ENCODE data around the gene CPNE7.

The CPNE7 gene

DNA sequence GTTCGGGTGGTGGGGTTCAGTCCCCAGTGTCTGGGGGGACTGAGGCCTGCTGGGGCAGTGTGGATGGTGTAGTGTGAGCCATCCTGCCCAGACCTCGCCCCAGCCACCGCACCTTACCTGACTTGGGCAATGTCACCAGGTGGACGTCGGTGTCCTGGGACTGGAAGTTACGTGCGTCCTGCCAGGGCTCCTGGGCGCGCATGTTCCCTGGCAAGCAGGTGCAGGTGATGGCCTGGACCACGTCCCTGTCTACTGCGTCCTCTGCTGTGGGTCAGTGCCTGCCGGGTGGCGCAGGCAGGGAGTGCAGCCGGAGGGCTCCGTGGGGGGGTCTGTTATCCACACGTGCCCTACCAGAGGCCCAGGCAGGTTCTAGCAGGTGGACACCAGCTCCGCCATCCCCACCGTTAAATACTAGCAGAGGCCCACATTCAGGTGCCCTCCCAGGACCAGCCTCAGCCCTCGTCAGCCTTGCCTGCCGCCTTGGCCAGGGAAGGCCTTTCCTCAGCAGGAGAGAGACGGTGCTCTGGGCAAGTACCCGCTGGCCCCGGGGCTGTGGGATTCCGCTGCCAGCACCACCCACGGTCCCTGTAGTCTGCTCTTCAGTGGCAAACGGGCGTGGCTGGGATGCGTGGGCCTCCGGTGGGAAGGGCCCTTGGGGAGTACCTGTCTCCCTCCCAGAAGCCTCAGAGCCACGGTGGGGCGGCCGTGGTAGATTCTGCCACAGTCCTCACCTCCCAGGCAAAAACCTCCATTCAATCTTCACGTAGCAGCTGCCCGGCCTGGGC lies 29.8 kb downstream of the CPNE7 start:
- DNase-seq: no peak

- no peak for DNase-seq
Observed at GRCh38 chr16:89606006-89606405, 30.4 kb downstream of the CPNE7 start.

- no peak for DNase-seq
Observed at GRCh38 chr16:89607453-89607852, 31.9 kb downstream of the CPNE7 start.

- DNase-seq: no peak
Observed at GRCh38 chr16:89607937-89608740, 32.6 kb downstream of the CPNE7 start.

- no peak for DNase-seq
Observed at GRCh38 chr16:89610108-89610453, 34.5 kb downstream of the CPNE7 start.

DNA sequence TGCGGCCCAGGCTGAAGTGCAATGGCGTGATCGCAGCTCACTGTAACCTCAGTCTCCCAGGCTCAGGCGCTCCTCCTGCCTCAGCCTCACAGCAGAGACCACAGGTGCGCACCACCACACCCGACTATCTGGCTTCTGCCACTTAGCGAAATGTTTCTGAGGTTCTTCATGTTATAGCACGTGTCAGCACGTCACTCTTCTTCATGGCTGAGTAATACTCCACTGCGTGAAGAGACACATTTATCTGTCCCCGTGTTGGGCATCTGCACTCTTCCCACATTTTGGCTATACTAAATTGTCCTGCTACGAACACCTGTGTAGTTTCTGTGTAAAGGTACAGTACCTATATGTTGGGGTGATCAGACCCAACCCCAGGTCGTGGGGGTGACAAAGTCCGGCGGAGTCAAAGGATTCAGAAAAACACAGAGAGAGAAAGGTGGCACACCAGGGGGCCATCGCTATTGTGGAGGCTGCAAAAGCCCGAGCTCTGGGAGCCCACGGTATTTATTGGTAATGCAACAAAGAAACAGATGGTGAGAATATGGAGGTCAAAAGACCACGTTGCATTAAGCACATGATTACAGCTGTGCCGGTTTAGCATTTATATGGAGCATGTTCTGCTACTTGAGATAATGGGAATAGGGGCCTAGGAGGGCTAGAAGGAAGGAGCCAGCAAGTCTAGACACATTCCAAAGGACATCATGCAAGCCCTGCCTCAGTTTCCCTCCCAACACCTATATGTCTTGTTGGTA lies 37.0 kb downstream of the CPNE7 start:
- DNase-seq: no peak

DNA sequence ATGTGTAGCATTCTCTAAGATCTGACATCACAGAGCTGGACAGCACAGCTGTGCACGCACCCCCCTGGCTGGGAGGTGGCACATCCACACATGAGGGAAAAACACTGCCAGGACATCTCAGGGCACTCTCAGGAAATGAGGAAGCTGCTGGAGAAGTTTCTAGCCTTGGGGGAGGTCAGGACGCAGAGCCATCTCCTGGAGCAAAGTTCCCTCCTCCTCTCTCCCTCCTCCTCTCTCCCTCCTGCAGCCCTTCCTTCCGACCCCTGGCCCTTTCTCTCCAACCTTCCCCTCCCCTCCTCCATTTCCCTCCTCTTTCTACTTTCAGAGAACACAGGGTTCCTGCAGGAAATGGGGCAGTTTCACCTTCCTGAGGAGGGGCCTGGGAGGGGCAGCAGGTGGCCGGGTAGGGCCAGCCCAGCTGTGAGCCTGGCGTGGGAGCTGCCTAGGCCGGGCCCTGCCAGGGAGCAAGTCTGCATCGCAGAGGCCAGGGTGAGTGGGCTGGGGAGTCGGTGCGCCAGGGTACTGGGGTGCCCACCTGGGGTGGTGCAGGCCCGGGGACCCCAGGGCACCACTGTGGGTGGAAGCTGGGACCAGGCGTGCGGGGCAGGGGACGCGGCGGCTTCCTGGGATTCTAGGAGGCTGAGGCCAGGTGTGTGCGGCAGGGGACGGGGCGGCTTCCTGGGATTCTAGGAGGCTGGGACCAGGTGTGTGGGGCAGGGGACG lies 37.8 kb downstream of the CPNE7 start, which contains the start of gene DPEP1:
DPEP1 (plus strand) TSS at position 412 of the 723 bp plus-strand sequence. CDS start 16,769 bp downstream, outside the sequence.
- DNase-seq: no peak

DNA sequence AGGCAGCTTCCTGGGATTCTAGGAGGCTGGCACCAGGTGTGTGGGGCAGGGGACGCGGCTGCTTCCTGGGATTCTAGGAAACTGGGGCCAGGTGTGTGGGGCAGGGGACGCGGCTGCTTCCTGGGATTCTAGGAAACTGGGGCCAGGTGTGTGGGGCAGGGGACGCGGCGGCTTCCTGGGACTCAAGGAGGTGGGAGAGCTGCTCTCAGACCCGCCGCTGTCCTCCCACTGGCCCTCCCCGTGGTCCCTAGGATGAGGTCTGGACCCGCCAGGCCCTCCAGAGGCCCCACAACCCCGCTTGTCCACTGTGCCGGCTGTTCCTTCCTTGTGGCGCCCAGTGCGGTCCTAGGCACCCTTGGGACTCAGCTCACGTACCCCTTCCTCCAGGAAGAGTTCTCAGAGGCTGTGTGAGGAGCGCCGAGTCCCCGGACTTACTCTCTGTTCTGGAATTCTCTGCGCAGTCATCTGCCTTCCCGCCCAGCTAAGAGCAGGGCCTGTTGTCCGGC lies 38.4 kb downstream of the CPNE7 start:
- no peak for DNase-seq

DNA sequence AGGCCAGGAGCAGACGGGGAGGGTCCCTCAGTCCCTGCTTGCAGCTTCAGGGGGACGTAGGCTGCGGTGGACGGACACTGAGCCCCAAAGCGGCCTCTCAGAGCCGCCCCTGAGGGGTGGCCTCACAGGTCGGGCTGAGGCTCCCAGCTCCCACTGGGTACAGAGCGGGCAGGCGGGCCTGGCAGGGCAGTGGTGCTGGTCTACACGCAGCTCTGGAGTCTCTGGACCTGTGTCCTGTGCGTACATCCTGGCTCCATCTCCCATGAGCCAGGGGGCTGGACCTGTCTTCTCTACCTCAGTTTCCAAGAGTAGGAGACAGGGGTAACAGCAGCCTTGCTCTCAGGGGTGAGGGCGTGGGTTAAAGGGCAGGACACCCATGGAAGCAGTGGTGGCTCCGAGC lies 39.6 kb downstream of the CPNE7 start:
- no peak for DNase-seq

DNA sequence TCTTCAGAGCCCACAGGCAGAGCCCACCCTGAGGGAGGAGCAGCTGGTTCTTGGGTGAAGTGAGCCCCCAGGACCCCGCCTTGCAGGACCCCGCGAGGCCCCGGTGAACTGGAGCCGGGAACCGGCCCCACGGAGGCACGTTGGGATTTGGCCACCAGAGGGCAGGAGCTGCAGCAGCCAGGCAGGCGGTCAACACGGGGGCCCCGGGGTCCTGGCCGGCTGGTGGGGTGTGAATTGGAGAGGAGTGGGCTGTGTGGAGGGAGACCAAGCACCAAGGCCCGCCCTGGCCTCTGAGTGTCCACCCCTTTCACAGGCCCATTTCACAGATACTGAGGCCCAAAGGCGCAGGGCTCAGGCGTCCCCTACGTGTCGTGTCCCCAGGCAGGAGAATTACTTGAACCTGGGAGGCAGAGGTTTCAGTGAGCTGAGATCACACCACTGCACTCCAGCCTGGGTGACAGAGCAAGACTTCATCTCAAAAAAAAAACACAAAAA lies 40.1 kb downstream of the CPNE7 start:
- no peak for DNase-seq

DNA sequence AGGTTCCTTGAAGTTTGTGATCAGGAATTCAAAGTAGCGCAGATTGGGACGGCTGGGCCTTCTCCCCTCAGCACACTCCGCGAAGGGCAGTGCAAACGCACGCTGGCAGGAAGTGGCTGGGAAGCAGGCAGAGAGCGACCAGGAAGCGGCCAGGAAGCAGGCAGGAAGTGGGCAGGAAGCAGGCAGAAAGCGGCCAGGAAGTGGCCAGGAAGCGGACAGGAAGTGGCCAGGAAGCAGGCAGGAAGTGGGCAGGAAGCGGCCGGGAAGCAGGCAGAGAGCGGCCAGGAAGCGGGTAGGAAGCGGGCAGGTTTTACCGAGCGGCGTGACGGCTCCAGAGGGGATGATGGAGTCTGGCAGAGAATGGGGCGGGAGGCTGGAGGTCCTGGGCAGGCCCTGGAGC lies 41.1 kb downstream of the CPNE7 start:
- DNase-seq: no peak

- DNase-seq: no peak
Observed at GRCh38 chr16:89617036-89617435, 41.5 kb downstream of the CPNE7 start.

- no peak for DNase-seq
Observed at GRCh38 chr16:89618109-89618998, 42.8 kb downstream of the CPNE7 start.

DNA sequence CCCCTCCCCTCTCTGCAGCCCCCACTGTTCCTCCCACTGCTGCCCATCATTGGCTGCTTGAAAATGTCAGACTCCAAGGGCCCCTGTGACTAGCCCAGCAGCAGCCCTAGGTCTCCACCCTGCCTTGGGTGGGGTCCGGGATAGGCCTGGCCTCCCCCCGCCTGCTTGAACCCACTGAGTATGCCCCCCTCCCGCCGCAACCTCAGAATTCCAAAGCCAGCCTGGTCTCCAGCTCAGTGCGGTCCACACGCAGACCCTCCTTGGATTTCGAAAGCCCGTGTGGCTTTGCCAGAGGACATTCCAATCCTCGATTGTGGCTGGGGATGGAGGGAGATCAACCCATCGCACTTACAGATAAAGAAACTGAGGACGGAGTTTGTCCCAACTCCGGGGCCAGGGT lies 44.3 kb downstream of the CPNE7 start:
- no peak for DNase-seq

DNA sequence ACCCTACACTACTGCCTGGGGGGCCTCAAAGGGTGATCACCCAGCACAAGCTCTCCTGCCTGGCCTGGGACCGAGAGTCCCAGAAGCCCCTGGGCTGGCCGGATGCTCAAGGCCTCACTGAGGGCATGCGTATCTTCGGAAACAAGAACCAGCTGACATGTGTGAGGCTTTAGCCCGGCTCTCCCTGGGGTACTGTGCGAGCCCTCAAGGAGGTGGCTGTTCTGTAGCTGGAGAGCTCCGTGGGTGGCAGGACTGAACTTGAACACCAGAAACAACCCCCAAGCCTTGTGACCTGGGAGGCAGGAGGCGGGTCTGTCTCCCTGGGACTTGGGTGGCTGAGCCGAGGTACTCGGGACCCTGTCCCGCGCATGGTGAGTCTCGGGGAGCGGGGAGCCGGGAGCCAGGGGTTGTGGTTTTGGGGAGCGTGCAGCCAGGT lies 44.9 kb downstream of the CPNE7 start:
- no peak for DNase-seq

DNA sequence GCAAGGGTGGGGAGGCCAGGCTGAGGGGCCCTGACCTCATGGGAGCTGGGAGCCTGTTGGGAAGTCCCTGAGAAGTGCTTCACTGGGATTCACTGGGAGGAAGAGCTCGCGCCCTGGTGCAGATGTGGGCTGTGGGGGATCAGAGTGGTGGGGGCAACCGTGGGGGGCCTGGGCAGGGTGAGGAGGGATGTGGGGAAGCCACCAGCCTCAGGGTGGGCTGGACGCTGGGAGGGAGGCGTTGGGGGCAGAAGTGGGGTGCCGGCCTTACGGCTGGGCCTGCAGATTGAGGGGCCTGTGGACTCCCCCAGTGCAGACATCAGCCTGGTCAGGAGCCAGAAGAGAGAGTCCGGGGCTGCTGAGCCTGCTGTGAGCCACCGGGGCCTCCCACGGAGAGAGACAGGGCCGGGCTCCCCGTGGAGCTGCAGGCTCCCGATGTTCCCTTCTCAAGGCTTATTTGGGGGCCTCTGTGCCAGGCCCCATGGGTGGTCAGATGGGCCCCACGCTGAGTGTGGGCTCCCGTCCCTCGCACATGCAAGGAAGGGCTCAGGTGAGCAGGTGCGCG lies 45.7 kb downstream of the CPNE7 start:
- no peak for DNase-seq

DNA sequence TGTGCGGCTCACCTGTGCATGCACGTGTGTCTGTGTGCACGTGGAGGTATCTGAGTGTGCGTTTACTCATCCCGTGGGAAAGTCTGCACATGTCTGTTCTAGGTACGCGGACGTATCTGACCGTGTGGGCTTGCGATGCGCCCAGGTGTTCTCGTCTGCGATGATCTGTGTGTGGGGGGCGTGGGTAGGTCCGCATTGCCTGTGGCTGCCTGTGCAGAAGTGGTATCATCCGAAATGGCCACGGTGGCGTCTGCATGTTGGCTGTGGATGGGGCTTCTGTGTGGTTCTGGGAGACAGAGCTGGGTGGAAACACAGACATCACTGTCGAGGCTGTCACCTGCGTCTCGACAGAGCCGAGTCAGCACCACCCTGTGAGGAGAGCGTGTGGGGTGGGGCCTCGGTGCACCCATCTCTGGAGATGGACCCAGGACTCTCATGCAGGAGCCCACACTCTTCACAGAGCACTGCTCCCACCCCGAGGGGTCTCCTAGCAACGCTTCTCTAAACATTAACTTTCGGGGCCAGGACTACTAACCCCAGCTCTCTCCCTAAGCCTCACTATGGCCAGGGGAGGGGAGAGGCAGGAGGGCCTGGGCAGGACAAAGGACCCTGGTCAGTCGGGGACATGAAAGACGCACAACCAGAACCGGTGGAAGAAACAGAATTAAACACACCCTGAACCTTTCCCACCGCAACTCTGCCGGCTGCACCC lies 46.3 kb downstream of the CPNE7 start:
- DNase-seq: no peak

GRCh38 chr16:89623511-89624261 lies 48.1 kb downstream of the CPNE7 start:
- DNase-seq: no peak

Measured in central memory CD4-positive, alpha-beta T cell (primary cell).